Heart left ventricle (tissue), 16 donors: ENCODE results near the gene ADNP. TPM values are rescaled to one million over a fixed set of nuclear protein-coding genes. Genes with fewer than 3 reads are reported as not detected.

Experiments
- ATAC-seq, 4 donors: fragments of 200-7000 bp; cut with Tn5 transposase; one replicate each; pipeline ENCODE4 v1.9.1; 2020 to 2022; ENCODE audit warnings: moderate library complexity in 4 of 4, mild to moderate bottlenecking in 3 of 4, moderate number of reproducible peaks in 1 of 4
- DNase-seq, 5 donors: peaks; one replicate each; pipeline ENCODE4 v3.0.0-alpha.2; 2020
- H3K27ac ChIP-seq, 12 donors: fragments of 200-600 bp; sonication (generic) in 4 of 12; one replicate each; pipeline versions ENCODE4 v1.5.0 to v1.8.0; 2016 to 2022; ENCODE audit warnings: mild to moderate bottlenecking in 2 of 12
- H3K27me3 ChIP-seq, 9 donors: fragments of 200-600 bp; sonication (generic) in 2 of 9; one replicate each; pipeline versions ENCODE4 v1.5.1 to v1.8.0; 2016 to 2022; ENCODE audit warnings: mild to moderate bottlenecking in 3 of 9
- H3K36me3 ChIP-seq, 9 donors: fragments of 200-600 bp; sonication (generic) in 2 of 9; one replicate each; pipeline versions ENCODE4 v1.5.0 to v1.8.0; 2018 to 2022; ENCODE audit warnings: mild to moderate bottlenecking in 2 of 9
- H3K4me1 ChIP-seq, 12 donors: fragments of 200-600 bp; sonication (generic) in 4 of 12; one replicate each; pipeline versions ENCODE4 v1.5.0 to v1.8.0; 2016 to 2022; ENCODE audit warnings: mild to moderate bottlenecking in 3 of 12
- H3K4me3 ChIP-seq, 12 donors: fragments of 200-600 bp; sonication (generic) in 4 of 12; one replicate each; pipeline versions ENCODE4 v1.5.0 to v1.8.0; 2017 to 2022; ENCODE audit warnings: mild to moderate bottlenecking in 9 of 12, moderate library complexity in 4 of 12
- H3K9me3 ChIP-seq, 12 donors: fragments of 200-600 bp; sonication (generic) in 4 of 12; one replicate each; pipeline versions ENCODE4 v1.5.0 to v1.8.0; 2016 to 2022; ENCODE audit warnings: mild to moderate bottlenecking in 1 of 12
- POLR2A ChIP-seq, 2 donors: fragments of 450-650 bp; IDR thresholded peaks; one replicate each; pipeline ENCODE4 v1.6.1; 2017; ENCODE audit warnings: antibody characterized with exemption in 2 of 2, mild to moderate bottlenecking in 2 of 2, moderate library complexity in 2 of 2
- WGBS, 4 donors: extraction: QIAGEN DNeasy Blood & Tissue Kit in 2 of 4; methylation state at CpG; one replicate each; pipeline versions ENCODE4 v1.1.5 to v1.1.7; 2013 to 2018; 5-methylcytosine and 5-hydroxymethylcytosine counted together
- intact Hi-C, 10 donors: fragments of 100-400 bp; cut with DNase I; formaldehyde crosslinking; loops; one replicate each; pipeline versions ENCODE4 v1.11.1 to v1.14.2; 2022
- polyA plus RNA-seq, 2 donors: library from polyadenylated mRNA; stranded (reverse); fragments of 200-250 nt; gene quantifications; one replicate each; pipeline ENCODE4 v1.2.3, GENCODE V29; 2013
- total RNA-seq, 9 donors: library from RNA; depleted of rRNA in 2 of 9; stranded (reverse); fragments of >200 nt in 2 of 9; fragmentation: NEBNext Ultra II Directional in 3 of 9; extraction: Animal tissue kit (Norgen Biotek cat#: 25700) in 3 of 9; gene quantifications; one replicate each; pipeline versions ENCODE4 v1.1.0 to v1.2.4, GENCODE V29; 2016 to 2023
- TF ChIP-seq, protein P1 (sequence below), 12 donors: fragments of 200-600 bp; sonication (generic) in 4 of 12; IDR thresholded peaks; one replicate each; pipeline versions ENCODE4 v1.5.0 to v1.8.0; 2018 to 2022; ENCODE audit warnings: antibody characterized with exemption in 12 of 12, mild to moderate bottlenecking in 5 of 12
- donor health status: ischemic (EF 13 %, LVEDD 7.1; RV severe dilation, severe dysfunction).
- donor health status: healthy with polysubstance abuse.
- donor health status: DM: no; HTN: yes; CAD: no.
- donor health status: DM: no; HTN: no; CAD: no.
- donor health status: ischemic (EF 25% LVEDD 6.9; RV normal size, moderate dysfunction).
- donor health status: ischemic (EF 25% LVEDD 5.7; RV mildly dilated, moderate dysfunction).
- donor health status: healthy.
- donor health status: DM: yes; HTN: yes; CAD: no.
- donor health status: ischemic (EF 35%, LVEDD 5.7; RV mildly dilated, moderate dysfunction).
- donor health status: nonischemic (EF 11% LVEDD 7.7; RV severe dilation, severe dysfunction).
- donor health status: DM: yes; HTN: yes; CAD: no.
- donor health status: PGD.
- donor health status: ischemic (EF 29% LVEDD 5.4; RV normal size, mild dysfunction).
- donor health status: nonischemic (EF 23%, LVEDD 6.1; RV moderate dilation, normal function).

The ADNP gene
- total and polyA plus RNA-seq, 11 donors, result 18.1 to 50.6 (median 30.5) TPM

DNA sequence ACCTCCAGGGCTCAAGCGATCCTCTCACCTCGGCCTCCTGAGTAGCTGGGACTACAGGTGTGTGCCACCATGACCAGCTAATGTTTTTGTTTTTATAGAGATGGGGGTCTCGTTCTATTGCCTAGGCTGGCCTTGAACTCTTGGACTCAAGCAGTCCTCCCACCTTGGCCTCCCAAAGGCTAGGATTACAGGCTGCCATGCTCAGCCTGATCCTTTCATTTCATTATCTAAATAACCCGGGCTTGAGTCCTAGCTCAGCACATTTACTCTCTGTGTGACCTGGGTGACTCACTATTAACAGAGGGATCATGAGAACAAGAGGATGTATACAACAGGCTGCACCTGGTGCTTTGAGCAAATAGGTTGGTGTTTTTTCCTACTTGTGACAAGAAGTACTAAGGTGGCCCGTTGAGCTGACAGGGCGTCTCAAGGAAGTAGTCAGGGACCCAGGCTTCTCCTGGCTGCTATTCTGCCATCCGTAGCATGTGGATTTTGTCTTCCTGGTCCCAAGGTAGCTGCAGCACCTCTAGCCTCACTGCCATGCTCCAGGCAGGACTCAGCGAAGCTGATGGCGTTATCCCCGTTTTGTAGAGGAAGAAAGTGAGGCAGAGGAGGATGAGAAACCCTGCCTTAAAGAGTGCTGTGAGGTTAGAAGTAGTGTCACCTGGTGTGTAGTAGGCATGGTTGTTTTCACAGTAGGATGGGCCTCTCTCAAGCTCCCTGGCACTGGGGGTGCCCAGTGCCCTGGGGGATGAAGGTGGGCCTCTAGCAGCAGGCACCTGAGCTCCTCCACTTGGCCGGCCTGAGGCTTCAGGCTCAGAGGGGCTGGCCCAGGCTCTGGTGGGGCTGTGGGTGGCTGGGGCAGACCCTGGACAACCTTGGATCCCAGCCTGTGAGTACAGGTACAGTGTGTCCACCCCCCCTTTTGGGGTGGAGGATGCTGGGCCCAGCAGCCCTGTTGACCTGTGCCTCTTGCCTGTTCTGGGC, 62.4 kb downstream of the ADNP start:
- no peaks in the 10 kb centered on the region for H3K36me3 ChIP-seq
- DNase-seq, result no peak
- TF ChIP-seq, protein P1, sequence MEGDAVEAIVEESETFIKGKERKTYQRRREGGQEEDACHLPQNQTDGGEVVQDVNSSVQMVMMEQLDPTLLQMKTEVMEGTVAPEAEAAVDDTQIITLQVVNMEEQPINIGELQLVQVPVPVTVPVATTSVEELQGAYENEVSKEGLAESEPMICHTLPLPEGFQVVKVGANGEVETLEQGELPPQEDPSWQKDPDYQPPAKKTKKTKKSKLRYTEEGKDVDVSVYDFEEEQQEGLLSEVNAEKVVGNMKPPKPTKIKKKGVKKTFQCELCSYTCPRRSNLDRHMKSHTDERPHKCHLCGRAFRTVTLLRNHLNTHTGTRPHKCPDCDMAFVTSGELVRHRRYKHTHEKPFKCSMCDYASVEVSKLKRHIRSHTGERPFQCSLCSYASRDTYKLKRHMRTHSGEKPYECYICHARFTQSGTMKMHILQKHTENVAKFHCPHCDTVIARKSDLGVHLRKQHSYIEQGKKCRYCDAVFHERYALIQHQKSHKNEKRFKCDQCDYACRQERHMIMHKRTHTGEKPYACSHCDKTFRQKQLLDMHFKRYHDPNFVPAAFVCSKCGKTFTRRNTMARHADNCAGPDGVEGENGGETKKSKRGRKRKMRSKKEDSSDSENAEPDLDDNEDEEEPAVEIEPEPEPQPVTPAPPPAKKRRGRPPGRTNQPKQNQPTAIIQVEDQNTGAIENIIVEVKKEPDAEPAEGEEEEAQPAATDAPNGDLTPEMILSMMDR (IDR thresholded peaks at IDR 0.05), result no peak
- TF ChIP-seq POLR2A (IDR thresholded peaks at IDR 0.05), result no peak

GRCh38 chr20:50867805-50868204, 63.4 kb downstream of the ADNP start:
- 90 to 94% (median 92%) methylated on average over 6 of the region's 6 CpGs for WGBS, 4 donors
- Histone ChIP-seq H3K9me3 (no peaks in the 10 kb centered on the region), H3K27me3 (no peaks in the 10 kb centered on the region), H3K4me1 (no peaks in the 10 kb centered on the region), H3K4me3 (no peak overlapping the region), H3K27ac (no peak overlapping the region), H3K36me3 (no peaks in the 10 kb centered on the region)
- DNase-seq (no peak), ATAC-seq (no peak)
- TF ChIP-seq POLR2A (IDR thresholded peaks at IDR 0.05), result no peak
- intact Hi-C loops, result no loop called here

More for the DNA sequence above, 62.4 kb downstream of the ADNP start:
- no peaks in the 10 kb centered on the region for H3K4me1 ChIP-seq
- intact Hi-C loops, result no loop called here
- 91 to 92% (median 92%) methylated on average over 11 of the region's 11 CpGs for WGBS, 4 donors
- H3K27me3 ChIP-seq, result no peaks in the 10 kb centered on the region
- no peak for ATAC-seq
- H3K27ac ChIP-seq, result no peak overlapping the region
- H3K4me3 ChIP-seq, result no peak overlapping the region
- H3K9me3 ChIP-seq, result no peaks in the 10 kb centered on the region

GRCh38 chr20:50866831-50867230, 64.4 kb downstream of the ADNP start:
- Histone ChIP-seq H3K4me3 (no peak overlapping the region), H3K4me1 (no peaks in the 10 kb centered on the region), H3K27ac (no peak overlapping the region), H3K9me3 (no peaks in the 10 kb centered on the region), H3K36me3 (no peaks in the 10 kb centered on the region), H3K27me3 (no peaks in the 10 kb centered on the region)
- intact Hi-C loops, result no loop called here
- ATAC-seq (no peak), DNase-seq (no peak)
- TF ChIP-seq, protein P1 (IDR thresholded peaks at IDR 0.05), result no peak
- no peak for TF ChIP-seq POLR2A (IDR thresholded peaks at IDR 0.05)
- WGBS, 4 donors, result 92 to 96% (median 94%) methylated on average over 9 of the region's 9 CpGs

- Histone ChIP-seq H3K4me1 (no peaks in the 10 kb centered on the region), H3K36me3 (no peaks in the 10 kb centered on the region), H3K27me3 (no peaks in the 10 kb centered on the region), H3K27ac (no peak overlapping the region), H3K4me3 (no peak overlapping the region), H3K9me3 (no peaks in the 10 kb centered on the region)
- TF ChIP-seq, protein P1 (IDR thresholded peaks at IDR 0.05), result no peak
- TF ChIP-seq POLR2A (IDR thresholded peaks at IDR 0.05), result no peak
- intact Hi-C loops, result no loop called here
- ATAC-seq, result no peak
- WGBS, 4 donors, result 85 to 97% (median 88%) methylated on average over 6 to 12 of the region's 12 CpGs
- DNase-seq, result peak in 1 of 5 donors; percentile 27
Measured at GRCh38 chr20:50866036-50866685, 65.1 kb downstream of the ADNP start.
